HCT116 (cell line): Measurements from ENCODE around the gene GNAI2.

Experiments used
- EZH2 ChIP-seq: fragments of 200-600 bp; sonication (generic); IDR thresholded peaks from 2 replicates; pipeline ENCODE4 v1.6.1; 2017; ENCODE audit warnings: antibody characterized with exemption, mixed run types
- TF ChIP-seq, protein P1 (sequence below), 3 experiments: fragments of 200-600 bp in 1 of 3; sonication (generic) in 1 of 3; IDR thresholded peaks in 2 of 3; conservative IDR thresholded peaks in 1 of 3; 2 replicates each; pipeline ENCODE4 v1.5.1; 2012 to 2017; ENCODE audit warnings: low read depth in 2 of 3, low read length in 2 of 3, antibody characterized with exemption in 1 of 3, borderline replicate concordance in 1 of 3, control low read depth in 1 of 3, mild to moderate bottlenecking in 1 of 3, mixed read lengths in 1 of 3, mixed run types in 1 of 3, moderate library complexity in 1 of 3; ENCODE audit not compliant: insufficient read depth in 1 of 3
- TF ChIP-seq, protein P2 (sequence below): IDR thresholded peaks from 2 replicates; pipeline ENCODE4 v1.6.1; 2012
- TF ChIP-seq, protein P3 (sequence below): IDR thresholded peaks from 2 replicates; pipeline ENCODE4 v1.6.1; 2012

DNA sequence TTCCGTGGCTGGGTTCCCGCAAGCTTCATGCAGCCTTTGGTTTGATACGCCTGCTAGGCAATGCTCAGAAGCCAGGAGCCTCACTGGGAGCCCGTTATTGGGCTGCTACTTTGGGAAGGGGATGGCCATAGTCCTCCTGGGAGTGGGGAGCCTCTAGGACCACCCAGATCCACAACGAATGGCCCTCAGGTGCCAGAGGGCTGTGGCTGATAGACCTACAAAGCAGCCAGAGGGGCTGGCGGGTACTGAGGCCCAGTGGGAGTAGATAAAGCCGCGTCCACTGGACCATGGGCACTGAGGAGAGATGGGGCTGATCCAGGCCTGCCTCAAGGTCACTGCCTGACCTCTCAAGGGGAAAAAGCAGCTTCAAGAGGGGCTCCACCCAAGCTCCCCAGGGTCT lies 43.9 kb upstream of the GNAI2 start:
- TF ChIP-seq, protein P1, sequence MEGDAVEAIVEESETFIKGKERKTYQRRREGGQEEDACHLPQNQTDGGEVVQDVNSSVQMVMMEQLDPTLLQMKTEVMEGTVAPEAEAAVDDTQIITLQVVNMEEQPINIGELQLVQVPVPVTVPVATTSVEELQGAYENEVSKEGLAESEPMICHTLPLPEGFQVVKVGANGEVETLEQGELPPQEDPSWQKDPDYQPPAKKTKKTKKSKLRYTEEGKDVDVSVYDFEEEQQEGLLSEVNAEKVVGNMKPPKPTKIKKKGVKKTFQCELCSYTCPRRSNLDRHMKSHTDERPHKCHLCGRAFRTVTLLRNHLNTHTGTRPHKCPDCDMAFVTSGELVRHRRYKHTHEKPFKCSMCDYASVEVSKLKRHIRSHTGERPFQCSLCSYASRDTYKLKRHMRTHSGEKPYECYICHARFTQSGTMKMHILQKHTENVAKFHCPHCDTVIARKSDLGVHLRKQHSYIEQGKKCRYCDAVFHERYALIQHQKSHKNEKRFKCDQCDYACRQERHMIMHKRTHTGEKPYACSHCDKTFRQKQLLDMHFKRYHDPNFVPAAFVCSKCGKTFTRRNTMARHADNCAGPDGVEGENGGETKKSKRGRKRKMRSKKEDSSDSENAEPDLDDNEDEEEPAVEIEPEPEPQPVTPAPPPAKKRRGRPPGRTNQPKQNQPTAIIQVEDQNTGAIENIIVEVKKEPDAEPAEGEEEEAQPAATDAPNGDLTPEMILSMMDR (IDR thresholded peaks at IDR 0.05 in 2 of 3, conservative IDR thresholded peaks at IDR 0.05 in 1 of 3; ENCODE audit: borderline replicate concordance in 1 of 3, insufficient read depth in 1 of 3, low read depth in 2 of 3, low read length in 2 of 3), result no peak
- TF ChIP-seq, protein P2, sequence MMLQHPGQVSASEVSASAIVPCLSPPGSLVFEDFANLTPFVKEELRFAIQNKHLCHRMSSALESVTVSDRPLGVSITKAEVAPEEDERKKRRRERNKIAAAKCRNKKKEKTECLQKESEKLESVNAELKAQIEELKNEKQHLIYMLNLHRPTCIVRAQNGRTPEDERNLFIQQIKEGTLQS, result no peak
- TF ChIP-seq EZH2, result no peak
- TF ChIP-seq, protein P3, sequence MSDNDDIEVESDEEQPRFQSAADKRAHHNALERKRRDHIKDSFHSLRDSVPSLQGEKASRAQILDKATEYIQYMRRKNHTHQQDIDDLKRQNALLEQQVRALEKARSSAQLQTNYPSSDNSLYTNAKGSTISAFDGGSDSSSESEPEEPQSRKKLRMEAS, result no peak
